Neural cell (in vitro differentiated cells): ENCODE measurements around the gene XCR1.

ENCODE experiments used
- EP300 ChIP-seq: fragments of 450-650 bp; conservative IDR thresholded peaks from 2 replicates; pipeline ENCODE4 v1.6.1; 2014; ENCODE audit warnings: antibody characterized with exemption, mild to moderate bottlenecking, moderate library complexity; ENCODE audit not compliant: poor library complexity, severe bottlenecking
- EZH2 ChIP-seq: fragments of 200-600, 300-800 bp; shearing (Covaris generic), sonication (generic); IDR thresholded peaks from 2 replicates; pipeline ENCODE4 v1.6.1; 2014; ENCODE audit warnings: antibody characterized with exemption, low read length, borderline replicate concordance, mild to moderate bottlenecking; ENCODE audit not compliant: insufficient read depth, poor library complexity, severe bottlenecking
- MXI1 ChIP-seq: fragments of 450-650 bp; conservative IDR thresholded peaks from 2 replicates; pipeline ENCODE4 v1.6.1; 2014; ENCODE audit warnings: antibody characterized with exemption, mild to moderate bottlenecking; ENCODE audit not compliant: poor library complexity, severe bottlenecking
- POLR2AphosphoS5 ChIP-seq: IDR thresholded peaks from 2 replicates; pipeline ENCODE4 v1.6.1; 2012
- RAD21 ChIP-seq: fragments of 450-650 bp; conservative IDR thresholded peaks from 2 replicates; pipeline ENCODE4 v1.6.1; 2014; ENCODE audit warnings: antibody characterized with exemption, mild to moderate bottlenecking, moderate library complexity
- SMC3 ChIP-seq: fragments of 450-650 bp; conservative IDR thresholded peaks from 2 replicates; pipeline ENCODE4 v1.6.1; 2014; ENCODE audit warnings: antibody characterized with exemption, mild to moderate bottlenecking, moderate library complexity; ENCODE audit not compliant: poor library complexity
- TAF1 ChIP-seq: IDR thresholded peaks from 2 replicates; pipeline ENCODE4 v1.6.1; 2012; ENCODE audit warnings: low read depth
- TF ChIP-seq, protein P1 (sequence below): fragments of 450-650 bp; IDR thresholded peaks from 2 replicates; pipeline ENCODE4 v1.5.1; 2014; ENCODE audit warnings: antibody characterized with exemption, mild to moderate bottlenecking, moderate library complexity; ENCODE audit not compliant: poor library complexity, severe bottlenecking
- TF ChIP-seq, protein P2 (sequence below): IDR thresholded peaks from 2 replicates; pipeline ENCODE4 v1.6.1; 2012; ENCODE audit warnings: borderline replicate concordance

DNA sequence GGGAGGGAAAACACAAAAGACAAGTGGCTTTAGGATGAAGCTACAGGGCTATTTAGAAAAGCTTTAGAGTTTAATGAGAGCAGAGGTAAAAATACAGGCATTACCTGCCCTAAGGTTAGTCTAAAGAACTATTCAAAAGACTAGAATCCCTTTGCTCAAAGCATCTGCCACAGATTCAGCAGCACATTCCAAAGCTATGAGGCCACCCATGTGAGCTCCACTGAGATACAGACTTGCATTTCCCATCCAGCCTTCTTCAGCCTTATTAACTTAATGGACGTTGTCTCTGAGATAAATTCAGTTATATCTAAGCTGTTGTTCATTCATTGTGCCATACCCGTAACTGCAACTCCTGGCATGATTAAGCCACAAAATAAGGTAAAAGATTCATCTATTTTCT, 58.6 kb downstream of the XCR1 start:
- TF ChIP-seq, protein P1, sequence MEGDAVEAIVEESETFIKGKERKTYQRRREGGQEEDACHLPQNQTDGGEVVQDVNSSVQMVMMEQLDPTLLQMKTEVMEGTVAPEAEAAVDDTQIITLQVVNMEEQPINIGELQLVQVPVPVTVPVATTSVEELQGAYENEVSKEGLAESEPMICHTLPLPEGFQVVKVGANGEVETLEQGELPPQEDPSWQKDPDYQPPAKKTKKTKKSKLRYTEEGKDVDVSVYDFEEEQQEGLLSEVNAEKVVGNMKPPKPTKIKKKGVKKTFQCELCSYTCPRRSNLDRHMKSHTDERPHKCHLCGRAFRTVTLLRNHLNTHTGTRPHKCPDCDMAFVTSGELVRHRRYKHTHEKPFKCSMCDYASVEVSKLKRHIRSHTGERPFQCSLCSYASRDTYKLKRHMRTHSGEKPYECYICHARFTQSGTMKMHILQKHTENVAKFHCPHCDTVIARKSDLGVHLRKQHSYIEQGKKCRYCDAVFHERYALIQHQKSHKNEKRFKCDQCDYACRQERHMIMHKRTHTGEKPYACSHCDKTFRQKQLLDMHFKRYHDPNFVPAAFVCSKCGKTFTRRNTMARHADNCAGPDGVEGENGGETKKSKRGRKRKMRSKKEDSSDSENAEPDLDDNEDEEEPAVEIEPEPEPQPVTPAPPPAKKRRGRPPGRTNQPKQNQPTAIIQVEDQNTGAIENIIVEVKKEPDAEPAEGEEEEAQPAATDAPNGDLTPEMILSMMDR, result no peak
- TF ChIP-seq EZH2 (no peak), EP300 (no peak), TAF1 (no peak), POLR2AphosphoS5 (no peak), RAD21 (no peak), MXI1 (no peak), SMC3 (no peak)
- TF ChIP-seq, protein P2, sequence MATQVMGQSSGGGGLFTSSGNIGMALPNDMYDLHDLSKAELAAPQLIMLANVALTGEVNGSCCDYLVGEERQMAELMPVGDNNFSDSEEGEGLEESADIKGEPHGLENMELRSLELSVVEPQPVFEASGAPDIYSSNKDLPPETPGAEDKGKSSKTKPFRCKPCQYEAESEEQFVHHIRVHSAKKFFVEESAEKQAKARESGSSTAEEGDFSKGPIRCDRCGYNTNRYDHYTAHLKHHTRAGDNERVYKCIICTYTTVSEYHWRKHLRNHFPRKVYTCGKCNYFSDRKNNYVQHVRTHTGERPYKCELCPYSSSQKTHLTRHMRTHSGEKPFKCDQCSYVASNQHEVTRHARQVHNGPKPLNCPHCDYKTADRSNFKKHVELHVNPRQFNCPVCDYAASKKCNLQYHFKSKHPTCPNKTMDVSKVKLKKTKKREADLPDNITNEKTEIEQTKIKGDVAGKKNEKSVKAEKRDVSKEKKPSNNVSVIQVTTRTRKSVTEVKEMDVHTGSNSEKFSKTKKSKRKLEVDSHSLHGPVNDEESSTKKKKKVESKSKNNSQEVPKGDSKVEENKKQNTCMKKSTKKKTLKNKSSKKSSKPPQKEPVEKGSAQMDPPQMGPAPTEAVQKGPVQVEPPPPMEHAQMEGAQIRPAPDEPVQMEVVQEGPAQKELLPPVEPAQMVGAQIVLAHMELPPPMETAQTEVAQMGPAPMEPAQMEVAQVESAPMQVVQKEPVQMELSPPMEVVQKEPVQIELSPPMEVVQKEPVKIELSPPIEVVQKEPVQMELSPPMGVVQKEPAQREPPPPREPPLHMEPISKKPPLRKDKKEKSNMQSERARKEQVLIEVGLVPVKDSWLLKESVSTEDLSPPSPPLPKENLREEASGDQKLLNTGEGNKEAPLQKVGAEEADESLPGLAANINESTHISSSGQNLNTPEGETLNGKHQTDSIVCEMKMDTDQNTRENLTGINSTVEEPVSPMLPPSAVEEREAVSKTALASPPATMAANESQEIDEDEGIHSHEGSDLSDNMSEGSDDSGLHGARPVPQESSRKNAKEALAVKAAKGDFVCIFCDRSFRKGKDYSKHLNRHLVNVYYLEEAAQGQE, result no peak
